GM06990 (cell line): ENCODE results near the gene AUTS2.

Experiments
- DNase-seq: peaks from one replicate; pipeline ENCODE4 v3.0.0-alpha.2; 2011; ENCODE audit not compliant: insufficient read length; ENCODE audit errors: extremely low read depth
- H3K27me3 ChIP-seq: replicated peaks from 2 replicates; pipeline ENCODE4 v1.6.0; 2011; ENCODE audit warnings: low read length; ENCODE audit not compliant: control insufficient read depth, insufficient read depth
- H3K36me3 ChIP-seq: 2 replicates; pipeline ENCODE4 v1.5.1; 2011; ENCODE audit warnings: low read length; ENCODE audit not compliant: control insufficient read depth, insufficient read depth
- H3K4me3 ChIP-seq: replicated peaks from 2 replicates; pipeline ENCODE4 v1.5.1; 2011; ENCODE audit warnings: low read depth, mild to moderate bottlenecking, control low read depth, low read length
- CTCF ChIP-seq: IDR thresholded peaks from 2 replicates; pipeline ENCODE4 v1.5.1; 2011; ENCODE audit warnings: low read length, control low read depth, mild to moderate bottlenecking, inconsistent platforms; ENCODE audit not compliant: insufficient read depth, poor library complexity, severe bottlenecking

Gene AUTS2

GRCh38 chr7:69753981-69754380 is 155.7 kb downstream of the AUTS2 start:
- Histone ChIP-seq H3K4me3 (no peak overlapping the region), H3K27me3 (no peaks in the 10 kb centered on the region), H3K36me3 (no peaks in the 10 kb centered on the region)
- no peak for TF ChIP-seq CTCF
- no peak for DNase-seq

- no peak for TF ChIP-seq CTCF
Observed at GRCh38 chr7:69754476-69754875, 156.2 kb downstream of the AUTS2 start.

GRCh38 chr7:69756235-69756634 is 158.0 kb downstream of the AUTS2 start:
- Histone ChIP-seq H3K4me3 (no peak overlapping the region), H3K27me3 (no peaks in the 10 kb centered on the region), H3K36me3 (no peaks in the 10 kb centered on the region)
- TF ChIP-seq CTCF = no peak
- DNase-seq = no peak

More at GRCh38 chr7:69754476-69754875, 156.2 kb downstream of the AUTS2 start:
- Histone ChIP-seq H3K4me3 (no peak overlapping the region), H3K27me3 (no peaks in the 10 kb centered on the region), H3K36me3 (no peaks in the 10 kb centered on the region)
- DNase-seq = no peak

- TF ChIP-seq CTCF = no peak
- Histone ChIP-seq H3K36me3 (no peaks in the 10 kb centered on the region), H3K4me3 (no peak overlapping the region), H3K27me3 (no peaks in the 10 kb centered on the region)
- no peak for DNase-seq
Observed at GRCh38 chr7:69757528-69757927, 159.3 kb downstream of the AUTS2 start.

GRCh38 chr7:69757981-69758430 is 159.7 kb downstream of the AUTS2 start:
- Histone ChIP-seq H3K36me3 (no peaks in the 10 kb centered on the region), H3K27me3 (no peaks in the 10 kb centered on the region), H3K4me3 (no peak overlapping the region)
- DNase-seq = no peak
- TF ChIP-seq CTCF = no peak

GRCh38 chr7:69759373-69759772 is 161.1 kb downstream of the AUTS2 start:
- no peak for TF ChIP-seq CTCF
- no peaks in the 10 kb centered on the region for H3K36me3 ChIP-seq
- no peak for DNase-seq
- no peak overlapping the region for H3K4me3 ChIP-seq
- H3K27me3 ChIP-seq = no peaks in the 10 kb centered on the region
